B cell (primary cell): Measurements from ENCODE around the gene ZNF679.
"Not testable (repeated sequence)": the region's sequence is repeated elsewhere in the genome, so short reads cannot be mapped to it uniquely, and the experiment has no call there.

Experiments
- CTCF ChIP-seq: fragments of 200-600 bp; IDR thresholded peaks from one replicate; pipeline ENCODE4 v1.8.0; 2022; ENCODE audit warnings: antibody characterized with exemption, mild to moderate bottlenecking
- EZH2 ChIP-seq: IDR thresholded peaks from 2 replicates; pipeline ENCODE4 v1.6.1; 2012; ENCODE audit warnings: borderline replicate concordance, low read depth, mild to moderate bottlenecking, moderate library complexity, low read length; ENCODE audit not compliant: insufficient read depth, poor library complexity, severe bottlenecking

- TF ChIP-seq CTCF, EZH2: not testable (repeated sequence)
These were observed 69.1 kb downstream of the ZNF679 start for GRCh38 chr7:64297418-64297817.
